ENCODE results near the gene CCDC63.

CCDC63 gene

GRCh38 chr12:110874351-110874750, 27.6 kb downstream of the CCDC63 start:
- intact Hi-C loops (cut with DNase I): no loop called here
- DNase-seq: no peak

DNA sequence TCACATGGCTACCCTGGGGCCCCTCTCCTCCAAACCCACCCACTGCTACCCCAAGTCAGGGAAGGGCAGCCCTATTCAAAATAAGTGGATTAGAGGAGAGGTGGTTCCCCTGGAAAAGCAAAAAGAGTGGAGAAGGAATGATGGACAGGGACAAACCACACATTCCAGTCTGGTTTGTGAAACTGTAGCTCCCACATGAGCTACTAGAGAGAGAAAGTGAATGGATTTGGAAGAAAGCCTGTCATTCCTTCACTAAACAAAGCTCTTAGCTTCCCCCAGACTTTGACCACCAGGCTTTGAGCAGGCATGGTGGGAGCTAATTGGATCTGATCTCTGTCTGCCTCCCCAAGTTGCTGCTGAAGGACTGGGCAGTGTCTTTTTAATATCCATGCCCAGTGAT, 28.0 kb downstream of the CCDC63 start:
- DNase-seq: no peak
- intact Hi-C loops (cut with DNase I): no loop called here

DNA sequence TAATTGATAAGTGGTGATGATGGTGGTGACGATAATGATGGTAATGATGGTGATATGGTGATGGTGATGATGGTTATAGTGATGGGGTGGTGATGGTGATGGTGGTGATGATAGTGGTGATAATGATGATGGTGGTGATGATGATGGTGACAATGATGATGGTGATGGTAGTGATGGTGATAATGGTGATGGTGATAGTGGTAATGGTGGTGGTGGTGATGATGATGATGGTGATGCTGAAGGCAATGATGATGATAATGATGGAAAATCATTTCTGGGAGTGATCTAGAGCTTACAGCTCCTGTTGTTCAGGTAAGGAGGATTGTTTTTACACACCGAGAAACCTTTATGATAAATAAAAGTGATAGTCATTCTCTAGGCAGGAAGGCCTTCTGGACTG, 33.9 kb downstream of the CCDC63 start:
- intact Hi-C loops (cut with DNase I): no loop called here

DNA sequence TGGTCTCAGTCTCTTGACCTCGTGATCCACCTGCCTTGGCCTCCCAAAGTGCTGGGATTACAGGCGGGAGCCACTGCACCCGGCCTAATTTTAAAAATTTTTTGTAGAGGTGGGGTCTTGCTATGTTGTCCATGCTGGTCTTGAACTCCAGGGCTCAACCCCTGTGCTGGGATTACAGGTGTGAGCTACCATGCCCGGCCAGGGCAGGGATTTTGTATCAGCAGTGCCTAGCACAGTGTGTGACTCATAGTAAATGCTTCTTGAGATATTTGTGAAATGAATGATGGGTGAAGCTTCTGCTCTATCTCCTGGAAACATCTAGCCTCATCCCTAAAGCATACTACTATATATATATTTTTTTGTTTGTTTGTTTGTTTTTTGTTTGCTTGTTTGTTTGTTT, 36.5 kb downstream of the CCDC63 start:
- intact Hi-C loops (cut with DNase I): no loop called here
- DNase-seq: no peak

More for the DNA sequence above, 33.9 kb downstream of the CCDC63 start:
- no peak for DNase-seq

- no peak for DNase-seq
- intact Hi-C loops (cut with DNase I): no loop called here
Measured at GRCh38 chr12:110885152-110885840, 38.5 kb downstream of the CCDC63 start.

DNA sequence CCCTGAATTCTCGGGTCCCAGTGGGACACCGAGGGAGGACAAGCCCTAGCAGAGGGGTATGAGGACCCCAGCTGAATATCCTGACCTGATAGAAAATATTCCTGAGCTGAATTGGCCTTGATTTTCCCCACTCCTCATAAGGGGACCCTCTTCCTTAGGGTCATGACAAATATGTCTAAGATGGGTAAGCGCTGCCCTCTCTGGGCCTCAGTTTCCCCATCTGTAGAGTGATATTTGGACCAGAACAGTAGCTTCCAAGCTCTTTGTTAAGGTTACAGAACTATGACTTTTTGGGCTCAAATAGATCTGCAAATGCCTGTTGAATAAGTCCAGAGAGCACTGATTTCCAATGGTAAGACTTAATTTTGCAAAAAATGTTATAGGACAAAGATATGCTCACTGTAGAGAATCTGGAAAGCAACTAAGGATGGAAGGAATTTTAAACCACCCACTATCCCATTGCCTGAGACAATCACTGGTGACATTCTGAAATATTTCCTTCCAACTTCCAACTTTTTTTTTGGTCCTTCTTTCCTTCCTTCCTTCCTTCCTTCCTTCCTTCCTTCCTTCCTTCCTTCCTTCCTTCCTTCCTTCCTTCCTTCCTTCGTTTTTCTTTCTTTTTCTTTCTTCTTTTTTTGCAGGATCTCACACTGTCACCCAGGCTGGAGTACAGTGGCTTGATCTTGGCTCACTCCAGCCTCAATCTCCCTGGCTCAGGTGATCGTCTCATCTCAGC, 41.6 kb downstream of the CCDC63 start:
- no peak for DNase-seq
- intact Hi-C loops (cut with DNase I): loop anchor here (2.0 kb wide), 1 partner anchor 438 kb away; the partner anchor contains the start of gene ARPC3

GRCh38 chr12:110889361-110889760, 42.6 kb downstream of the CCDC63 start:
- intact Hi-C loops (cut with DNase I): loop anchor here (2.0 kb wide), 1 partner anchor 439 kb away; the partner anchor contains the start of gene ARPC3
- peak in 1 of 10 donors; percentile 32 for DNase-seq

DNA sequence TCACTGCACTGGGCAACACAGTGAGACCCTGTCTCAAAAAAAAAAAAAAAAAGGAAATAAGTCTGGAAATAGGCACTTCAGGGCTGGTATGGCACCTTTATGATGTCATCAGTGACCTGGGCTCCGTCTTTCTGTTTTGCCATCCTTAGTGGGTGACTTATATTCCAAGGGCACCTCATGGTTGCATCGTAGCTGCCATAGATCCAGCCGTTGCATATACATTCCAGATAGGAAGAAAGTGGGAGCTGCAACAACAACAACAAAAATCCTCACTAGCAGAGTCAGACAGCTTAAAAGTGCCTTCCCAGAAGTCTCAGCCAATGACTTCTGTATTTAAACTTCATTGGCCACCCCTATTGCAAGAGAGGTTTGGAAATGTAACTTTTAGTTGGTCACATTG, 47.2 kb downstream of the CCDC63 start:
- DNase-seq: peak in 1 of 10 donors; percentile 12
- intact Hi-C loops (cut with DNase I): loop anchor here (5.0 kb wide), 1 partner anchor 418 kb away; no protein-coding TSS in a partner anchor

DNA sequence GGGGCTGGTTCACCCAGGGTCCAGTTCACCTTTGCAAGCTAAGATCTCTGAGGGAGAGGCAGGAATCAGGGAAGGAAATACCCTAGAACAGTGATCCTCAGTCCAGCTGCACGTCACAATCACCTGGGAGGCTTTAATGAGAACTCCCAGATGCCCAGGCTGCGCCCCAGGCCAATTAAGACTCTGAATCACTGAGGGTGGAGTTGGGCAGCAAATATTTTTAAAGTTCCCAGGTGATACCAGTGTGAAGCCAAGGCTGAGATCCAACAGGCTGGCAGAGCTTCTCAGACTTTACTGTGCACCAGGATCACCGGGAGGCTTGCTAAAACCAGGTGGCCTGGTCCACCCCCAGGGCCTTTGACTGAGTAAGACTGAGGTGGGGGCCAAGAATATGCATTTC, 49.8 kb downstream of the CCDC63 start:
- no peak for DNase-seq
- intact Hi-C loops (cut with DNase I): no loop called here

DNA sequence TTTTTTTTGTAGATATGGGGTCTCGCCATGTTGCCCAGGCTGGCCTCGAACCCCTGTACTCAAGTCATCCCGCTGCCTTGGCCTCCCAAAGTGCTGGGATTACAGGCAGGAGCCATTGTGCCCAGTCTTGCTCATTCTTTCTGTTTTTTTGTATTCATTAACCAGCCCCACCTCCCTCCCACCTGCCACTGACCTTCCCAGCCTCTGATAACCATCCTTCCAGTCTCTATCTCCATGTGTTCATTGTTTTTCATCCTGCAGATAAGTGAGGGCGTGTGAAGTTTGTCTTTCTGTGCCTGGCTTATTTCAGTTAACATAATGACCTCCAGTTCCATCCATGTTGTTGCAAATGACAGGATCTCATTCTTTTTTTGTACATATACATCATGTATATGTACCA, 54.6 kb downstream of the CCDC63 start:
- peak in 1 of 10 donors; percentile 25 for DNase-seq
- intact Hi-C loops (cut with DNase I): no loop called here

DNA sequence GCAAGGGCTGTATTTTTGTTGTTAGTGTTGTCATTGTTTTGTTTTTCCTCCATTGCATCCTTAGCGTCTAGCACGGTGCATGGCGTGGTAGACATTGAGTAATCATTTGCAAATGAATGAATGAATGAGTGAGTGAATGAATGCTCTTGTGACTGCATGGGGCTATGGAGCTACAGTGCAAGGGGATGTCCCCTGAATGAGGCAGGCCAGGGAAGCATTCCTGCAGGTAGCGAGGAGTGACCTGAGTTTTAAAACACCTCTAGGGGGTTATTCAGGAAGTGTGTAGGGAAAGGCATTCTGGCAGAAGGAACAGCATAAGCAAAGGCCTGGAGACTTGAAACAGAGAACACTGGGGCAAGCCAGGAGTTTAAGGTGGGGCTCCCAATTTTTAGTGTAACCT, 56.7 kb downstream of the CCDC63 start:
- DNase-seq: no peak
- intact Hi-C loops (cut with DNase I): no loop called here

GRCh38 chr12:110906083-110906482, 59.3 kb downstream of the CCDC63 start:
- DNase-seq: no peak
- intact Hi-C loops (cut with DNase I): no loop called here

DNA sequence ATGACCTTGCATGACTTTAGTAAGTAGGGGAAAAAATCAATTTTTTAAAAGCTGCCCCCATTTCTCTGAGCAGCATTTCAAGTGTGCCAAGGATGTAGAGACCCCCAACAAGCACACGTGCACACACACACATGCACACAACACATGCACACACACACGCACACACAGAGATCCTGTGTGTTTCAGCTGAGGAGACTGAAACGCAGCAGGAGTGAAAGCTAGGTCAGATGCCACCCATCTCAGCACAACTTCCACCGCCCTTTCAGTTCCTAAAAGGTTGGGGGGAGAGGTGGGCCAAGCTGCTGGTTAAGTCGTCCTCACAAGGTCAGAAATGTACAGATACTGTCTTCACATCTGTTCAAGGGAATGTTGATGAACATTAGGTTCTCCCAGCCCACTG, 59.7 kb downstream of the CCDC63 start:
- intact Hi-C loops (cut with DNase I): no loop called here
- DNase-seq: no peak

- peak in 2 of 10 donors; percentile 41 to 51 for DNase-seq
- intact Hi-C loops (cut with DNase I): no loop called here
Measured at GRCh38 chr12:110906985-110907384, 60.2 kb downstream of the CCDC63 start.

DNA sequence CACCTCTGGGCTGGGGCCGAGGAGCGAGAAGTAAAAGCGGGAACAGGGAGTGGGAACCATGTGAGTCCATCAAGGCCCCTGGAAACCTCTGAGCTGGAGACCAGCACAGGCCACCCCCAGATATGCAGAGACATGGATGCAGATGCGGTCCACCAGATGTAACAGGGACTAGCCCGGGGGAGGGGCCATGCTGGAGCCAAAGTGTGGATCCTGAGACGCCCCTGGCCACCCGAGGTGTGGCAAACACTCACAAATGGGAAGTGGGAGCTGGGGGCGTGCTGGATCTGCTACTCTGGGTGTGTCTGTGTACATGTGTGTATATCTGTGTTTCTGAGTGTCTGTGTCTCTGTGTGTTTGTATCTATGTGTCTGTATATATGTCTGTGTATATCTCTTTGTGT, 60.8 kb downstream of the CCDC63 start:
- peak in 2 of 10 donors; percentile 12 to 45 for DNase-seq
- intact Hi-C loops (cut with DNase I): no loop called here

- peak in 1 of 10 donors; percentile 64 for DNase-seq
- intact Hi-C loops (cut with DNase I): no loop called here
Measured at GRCh38 chr12:110908377-110909152, 61.8 kb downstream of the CCDC63 start.

DNA sequence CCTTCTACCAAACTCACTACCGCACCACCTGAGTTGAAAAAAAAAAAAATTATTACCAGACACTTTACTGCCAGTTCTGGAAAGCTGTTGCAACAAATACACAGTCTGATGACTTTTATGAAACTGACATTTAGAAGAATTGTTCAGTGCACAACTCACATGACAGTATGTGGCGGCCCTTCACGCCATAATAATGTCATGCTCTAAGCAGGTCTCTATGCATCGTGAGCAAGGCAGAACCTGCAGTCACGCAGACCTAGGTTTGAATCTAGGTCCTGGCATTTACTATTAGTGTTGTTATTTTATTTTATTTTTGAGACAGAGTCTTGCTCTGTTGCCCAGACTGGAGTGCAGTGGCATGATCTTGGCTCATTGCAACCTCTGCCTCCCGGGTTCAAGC, 65.5 kb downstream of the CCDC63 start:
- peak in 1 of 10 donors; percentile 32 for DNase-seq
- intact Hi-C loops (cut with DNase I): no loop called here

- intact Hi-C loops (cut with DNase I): no loop called here
- peak in 1 of 10 donors; percentile 35 for DNase-seq
Measured at GRCh38 chr12:110913119-110914056, 66.6 kb downstream of the CCDC63 start.

DNA sequence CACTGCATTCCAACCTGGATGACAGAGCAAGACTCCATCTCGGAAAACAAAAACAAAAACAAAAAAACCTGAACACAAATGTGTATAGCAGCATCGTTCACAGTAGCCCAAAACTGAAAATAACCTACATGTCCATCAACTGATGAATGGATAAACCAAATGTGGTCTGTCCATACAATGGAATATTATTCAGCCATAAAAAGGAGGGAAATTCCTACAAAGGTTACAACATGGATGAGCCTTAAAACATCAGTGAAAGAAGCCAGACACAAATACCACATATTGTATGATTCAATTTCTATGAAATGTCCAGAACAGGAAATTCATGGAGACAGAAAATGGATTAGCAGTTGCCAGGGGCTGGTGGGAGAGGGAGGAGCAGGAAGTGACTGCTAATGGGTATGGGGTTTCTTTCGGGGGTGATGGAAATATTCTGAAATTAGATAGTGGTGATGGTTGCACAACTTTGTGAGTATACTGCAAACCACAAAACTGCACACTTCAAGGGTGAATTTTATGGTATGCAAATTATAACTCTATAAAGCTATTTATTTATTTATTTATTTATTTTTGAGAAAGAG, 69.6 kb downstream of the CCDC63 start:
- DNase-seq: no peak
- intact Hi-C loops (cut with DNase I): no loop called here

DNA sequence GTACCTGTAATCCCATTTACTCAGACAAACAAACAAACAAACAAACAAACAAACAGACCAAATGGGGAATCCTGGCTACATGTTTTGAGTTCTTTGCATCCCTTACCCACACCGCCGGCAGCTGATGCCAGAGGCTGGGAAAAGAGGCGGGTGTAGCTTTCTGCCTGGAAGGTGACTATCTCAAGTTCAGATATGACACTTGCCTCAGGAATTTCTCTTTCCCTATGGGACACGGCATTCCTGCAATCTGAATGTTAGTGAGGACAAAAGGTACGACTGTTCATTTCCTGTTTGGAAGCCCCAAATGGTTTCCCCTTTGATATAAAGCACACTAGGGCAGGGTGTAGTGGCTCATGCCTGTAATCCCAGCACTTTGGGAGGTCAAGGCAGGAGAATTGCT, 70.7 kb downstream of the CCDC63 start:
- DNase-seq: peak in 1 of 10 donors; percentile 4
- intact Hi-C loops (cut with DNase I): no loop called here
